Vagina (tissue), 2 donors: ENCODE data around the gene ZNF692.

Experiments used
- CTCF ChIP-seq, 3 experiments: fragments of 450-650 bp in 2 of 3; fragments of 200-600 bp in 1 of 3; sonication (generic) in 1 of 3; IDR thresholded peaks; one replicate each; pipeline ENCODE4 v1.5.1; 2017 to 2019; ENCODE audit warnings: antibody characterized with exemption in 3 of 3, mild to moderate bottlenecking in 2 of 3, moderate library complexity in 2 of 3
- POLR2A ChIP-seq, 2 donors: fragments of 450-650 bp; IDR thresholded peaks; one replicate each; pipeline ENCODE4 v1.6.1; 2017; ENCODE audit warnings: antibody characterized with exemption in 2 of 2, mild to moderate bottlenecking in 2 of 2, moderate library complexity in 2 of 2
- POLR2AphosphoS5 ChIP-seq, 2 donors: sonication (generic); formaldehyde crosslinking; IDR thresholded peaks; one replicate each; pipeline ENCODE4 v1.9.0; 2017; ENCODE audit warnings: antibody characterized with exemption in 2 of 2, mild to moderate bottlenecking in 2 of 2, low read depth in 1 of 2; ENCODE audit not compliant: insufficient read depth in 1 of 2

- TF ChIP-seq CTCF (IDR thresholded peaks at IDR 0.05) (no peak), POLR2A (IDR thresholded peaks at IDR 0.05) (no peak), POLR2AphosphoS5 (IDR thresholded peaks at IDR 0.05; ENCODE audit: insufficient read depth in 1 of 2, low read depth in 1 of 2) (no peak)
These were observed 34.2 kb downstream of the ZNF692 start for GRCh38 chr1:248824701-248825100.
